ENCODE data around the gene RGS6.

The RGS6 gene

DNA sequence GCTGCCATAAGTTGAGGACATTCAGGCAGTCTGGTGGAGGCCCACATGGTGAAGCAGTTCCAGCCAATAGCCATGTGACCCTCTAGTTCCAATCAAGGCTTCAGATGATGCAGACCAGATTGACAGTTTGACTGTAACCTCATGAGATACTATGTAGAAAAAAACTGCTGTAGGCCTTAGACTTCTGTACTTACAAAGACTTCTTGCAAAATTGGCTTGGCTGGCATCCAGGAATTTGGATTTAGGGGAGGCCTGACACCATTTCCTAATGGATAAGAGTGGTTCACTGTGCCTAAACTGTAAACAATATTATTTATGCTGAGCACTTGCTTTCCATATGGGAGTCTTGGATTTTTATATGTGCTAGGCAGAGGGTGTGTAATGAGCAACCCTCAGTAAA, 76.4 kb downstream of the RGS6 start:
- no peak overlapping the region for H3K4me3 ChIP-seq (ENCODE audit: control insufficient read depth in 1 of 7, extremely low read depth in 1 of 7, insufficient read depth in 4 of 7, low read depth in 2 of 7, low read length in 6 of 7)
- H3K36me3 ChIP-seq (ENCODE audit: control insufficient read depth in 4 of 4, insufficient read depth in 4 of 4, low read length in 3 of 4), result no peaks in the 10 kb centered on the region
- H3K27me3 ChIP-seq (replicated peaks in 2 of 5; ENCODE audit: control insufficient read depth in 4 of 5, insufficient read depth in 5 of 5, low read length in 4 of 5), result no peaks in the 10 kb centered on the region
- CTCF ChIA-PET, result interaction anchor here (1.6 kb wide), 1 partner anchor 15 kb away, joined by 3 read pairs; no protein-coding TSS in a partner anchor
- no peak for DNase-seq
- POLR2A ChIA-PET, result no interaction called here
- H3K27ac ChIP-seq (ENCODE audit: insufficient read depth in 1 of 2, low read depth in 1 of 2, low read length in 2 of 2, poor library complexity in 1 of 2, severe bottlenecking in 2 of 2), result no peak overlapping the region
- no peaks in the 10 kb centered on the region for H3K9me3 ChIP-seq (ENCODE audit: control extremely low read depth in 1 of 5, control insufficient read depth in 4 of 5, insufficient read depth in 2 of 5, low read depth in 1 of 5, low read length in 4 of 5)
- H3K4me1 ChIP-seq (ENCODE audit: control extremely low read depth in 1 of 4, control insufficient read depth in 4 of 4, insufficient read depth in 4 of 4, low read length in 3 of 4), result no peaks in the 10 kb centered on the region

DNA sequence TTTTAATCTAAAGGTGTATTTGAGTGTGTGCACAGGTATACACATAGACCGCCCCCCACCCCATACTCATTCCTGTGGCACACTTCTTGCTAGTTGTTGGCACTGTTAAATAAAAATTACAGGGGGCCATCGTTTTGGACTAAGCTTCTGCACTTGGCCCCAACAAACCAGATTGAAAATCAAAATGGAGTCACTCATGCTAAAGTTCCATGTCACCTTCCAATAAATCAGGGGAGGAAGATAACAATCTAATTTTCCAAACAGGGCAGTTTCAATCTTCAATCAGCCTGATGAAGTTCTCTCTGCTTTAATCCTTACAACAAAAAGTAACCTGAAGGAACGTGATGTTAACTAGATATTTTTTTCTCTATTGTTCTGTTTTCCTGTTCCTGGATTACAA, 78.2 kb downstream of the RGS6 start:
- H3K9me3 ChIP-seq (ENCODE audit: control extremely low read depth in 1 of 5, control insufficient read depth in 4 of 5, insufficient read depth in 2 of 5, low read depth in 1 of 5, low read length in 4 of 5), result peaks cover 0 to 6% (median 0%) of the 10 kb centered on the region in 5 experiments
- ChIA-PET CTCF (interaction anchor here (1.6 kb wide), 1 partner anchor 13 kb away, joined by 3 read pairs; no protein-coding TSS in a partner anchor), POLR2A (no interaction called here)
- H3K36me3 ChIP-seq (ENCODE audit: control insufficient read depth in 4 of 4, insufficient read depth in 4 of 4, low read length in 3 of 4), result no peaks in the 10 kb centered on the region
- H3K4me3 ChIP-seq (ENCODE audit: control insufficient read depth in 1 of 7, extremely low read depth in 1 of 7, insufficient read depth in 4 of 7, low read depth in 2 of 7, low read length in 6 of 7), result no peak overlapping the region
- no peak for DNase-seq
- WGBS (ENCODE audit: insufficient coverage), result no CpG with 5 or more reads among the region's 3 CpGs
- H3K4me1 ChIP-seq (ENCODE audit: control extremely low read depth in 1 of 4, control insufficient read depth in 4 of 4, insufficient read depth in 4 of 4, low read length in 3 of 4), result no peaks in the 10 kb centered on the region
- no peak overlapping the region for H3K27ac ChIP-seq (ENCODE audit: insufficient read depth in 1 of 2, low read depth in 1 of 2, low read length in 2 of 2, poor library complexity in 1 of 2, severe bottlenecking in 2 of 2)
- H3K27me3 ChIP-seq (replicated peaks in 2 of 5; ENCODE audit: control insufficient read depth in 4 of 5, insufficient read depth in 5 of 5, low read length in 4 of 5), result no peaks in the 10 kb centered on the region

DNA sequence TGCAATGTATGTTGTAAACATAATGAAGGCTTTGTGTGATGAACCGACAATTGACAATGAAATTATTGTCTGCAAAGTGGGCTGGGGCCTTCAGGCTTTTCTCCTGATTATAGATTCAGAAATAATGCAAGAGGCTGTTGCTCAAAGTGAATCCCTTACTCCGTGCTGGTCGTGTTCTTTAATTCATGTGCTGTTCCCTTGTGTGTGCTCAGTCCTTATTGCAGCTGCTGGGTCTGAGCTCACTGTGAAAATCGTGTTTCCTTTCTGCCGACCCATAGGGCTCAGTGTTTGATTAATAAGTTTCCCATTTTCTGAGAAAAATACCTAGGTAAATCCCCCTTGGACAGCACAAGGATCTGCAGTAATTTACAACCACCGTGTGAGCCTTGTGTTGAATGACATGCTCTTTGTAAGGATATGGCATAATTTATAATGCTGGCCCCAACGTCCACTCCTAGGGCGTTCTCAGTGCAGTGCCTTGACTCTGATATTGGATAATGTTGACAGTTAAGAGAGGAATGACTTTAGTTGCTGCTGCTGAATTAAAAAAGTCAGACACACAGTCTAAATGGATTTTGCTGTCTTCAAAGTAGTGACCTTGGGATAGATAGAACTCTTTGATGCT, 81.6 kb downstream of the RGS6 start:
- no peak overlapping the region for H3K27ac ChIP-seq (ENCODE audit: insufficient read depth in 1 of 2, low read depth in 1 of 2, low read length in 2 of 2, poor library complexity in 1 of 2, severe bottlenecking in 2 of 2)
- POLR2A ChIA-PET, result no interaction called here
- H3K4me1 ChIP-seq (ENCODE audit: control extremely low read depth in 1 of 4, control insufficient read depth in 4 of 4, insufficient read depth in 4 of 4, low read length in 3 of 4), result no peaks in the 10 kb centered on the region
- WGBS (ENCODE audit: insufficient coverage), result 58% methylated on average over 8 of the region's 8 CpGs
- no peak for DNase-seq
- CTCF ChIA-PET, result no interaction called here
- H3K27me3 ChIP-seq (replicated peaks in 2 of 5; ENCODE audit: control insufficient read depth in 4 of 5, insufficient read depth in 5 of 5, low read length in 4 of 5), result no peaks in the 10 kb centered on the region
- H3K36me3 ChIP-seq (ENCODE audit: control insufficient read depth in 4 of 4, insufficient read depth in 4 of 4, low read length in 3 of 4), result no peaks in the 10 kb centered on the region
- H3K9me3 ChIP-seq (ENCODE audit: control extremely low read depth in 1 of 5, control insufficient read depth in 4 of 5, insufficient read depth in 2 of 5, low read depth in 1 of 5, low read length in 4 of 5), result peaks cover 0 to 6% (median 0%) of the 10 kb centered on the region in 5 experiments
- no peak overlapping the region for H3K4me3 ChIP-seq (ENCODE audit: control insufficient read depth in 1 of 7, extremely low read depth in 1 of 7, insufficient read depth in 4 of 7, low read depth in 2 of 7, low read length in 6 of 7)

DNA sequence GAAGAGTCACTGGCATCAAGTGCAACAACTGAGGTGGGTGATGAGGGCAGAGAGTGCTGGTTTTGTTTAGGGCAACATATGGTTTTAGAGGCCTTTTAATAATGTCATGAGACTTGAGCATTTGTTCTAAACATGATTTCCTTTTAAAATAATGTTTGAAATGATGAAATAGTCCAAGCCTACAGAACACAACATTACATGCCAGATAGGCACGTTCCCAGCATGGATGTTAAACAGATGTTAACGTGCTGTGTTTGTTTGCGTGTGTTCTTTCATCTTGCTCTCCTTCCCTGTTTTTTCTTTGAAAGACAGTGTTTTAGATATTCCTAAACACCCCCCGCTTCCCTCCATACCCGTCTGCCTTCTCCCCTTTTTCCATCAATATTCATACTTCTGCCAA, 82.3 kb downstream of the RGS6 start:
- DNase-seq, result no peak
- WGBS (ENCODE audit: insufficient coverage), result 100% methylated on average over 5 of the region's 5 CpGs
- ChIA-PET CTCF (no interaction called here), POLR2A (no interaction called here)
- no peaks in the 10 kb centered on the region for H3K4me1 ChIP-seq (ENCODE audit: control extremely low read depth in 1 of 4, control insufficient read depth in 4 of 4, insufficient read depth in 4 of 4, low read length in 3 of 4)
- no peaks in the 10 kb centered on the region for H3K27me3 ChIP-seq (replicated peaks in 2 of 5; ENCODE audit: control insufficient read depth in 4 of 5, insufficient read depth in 5 of 5, low read length in 4 of 5)
- no peak overlapping the region for H3K27ac ChIP-seq (ENCODE audit: insufficient read depth in 1 of 2, low read depth in 1 of 2, low read length in 2 of 2, poor library complexity in 1 of 2, severe bottlenecking in 2 of 2)
- H3K4me3 ChIP-seq (ENCODE audit: control insufficient read depth in 1 of 7, extremely low read depth in 1 of 7, insufficient read depth in 4 of 7, low read depth in 2 of 7, low read length in 6 of 7), result no peak overlapping the region
- H3K9me3 ChIP-seq (ENCODE audit: control extremely low read depth in 1 of 5, control insufficient read depth in 4 of 5, insufficient read depth in 2 of 5, low read depth in 1 of 5, low read length in 4 of 5), result peaks cover 0 to 6% (median 0%) of the 10 kb centered on the region in 5 experiments
- H3K36me3 ChIP-seq (ENCODE audit: control insufficient read depth in 4 of 4, insufficient read depth in 4 of 4, low read length in 3 of 4), result no peaks in the 10 kb centered on the region

DNA sequence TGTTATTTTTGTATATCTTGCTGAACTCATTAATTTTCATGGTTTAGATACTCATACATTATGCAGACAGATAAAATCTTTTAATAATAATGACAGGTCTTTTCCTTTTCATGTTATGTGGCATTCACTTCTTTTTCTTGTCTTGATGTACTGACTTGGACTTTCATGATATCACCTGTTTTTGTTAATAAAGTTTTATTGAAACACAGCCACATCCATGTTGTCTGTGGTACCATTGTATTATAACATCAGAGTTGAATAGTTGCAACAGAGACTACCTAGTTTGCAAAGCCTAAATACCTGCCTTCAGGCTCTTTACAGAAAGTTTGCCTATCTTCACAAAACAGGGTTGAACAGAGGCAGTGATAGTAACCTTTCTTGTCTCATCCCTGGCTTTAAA, 85.1 kb downstream of the RGS6 start:
- DNase-seq, result no peak
- Histone ChIP-seq H3K27me3 (replicated peaks in 2 of 5; ENCODE audit: control insufficient read depth in 4 of 5, insufficient read depth in 5 of 5, low read length in 4 of 5) (peaks cover 0 to 3% (median 0%) of the 10 kb centered on the region in 5 experiments), H3K4me3 (ENCODE audit: control insufficient read depth in 1 of 7, extremely low read depth in 1 of 7, insufficient read depth in 4 of 7, low read depth in 2 of 7, low read length in 6 of 7) (no peak overlapping the region), H3K27ac (ENCODE audit: insufficient read depth in 1 of 2, low read depth in 1 of 2, low read length in 2 of 2, poor library complexity in 1 of 2, severe bottlenecking in 2 of 2) (no peak overlapping the region), H3K36me3 (ENCODE audit: control insufficient read depth in 4 of 4, insufficient read depth in 4 of 4, low read length in 3 of 4) (no peaks in the 10 kb centered on the region), H3K4me1 (ENCODE audit: control extremely low read depth in 1 of 4, control insufficient read depth in 4 of 4, insufficient read depth in 4 of 4, low read length in 3 of 4) (no peaks in the 10 kb centered on the region), H3K9me3 (ENCODE audit: control extremely low read depth in 1 of 5, control insufficient read depth in 4 of 5, insufficient read depth in 2 of 5, low read depth in 1 of 5, low read length in 4 of 5) (peaks cover 0 to 6% (median 0%) of the 10 kb centered on the region in 5 experiments)
- POLR2A ChIA-PET, result no interaction called here
- CTCF ChIA-PET, result no interaction called here

DNA sequence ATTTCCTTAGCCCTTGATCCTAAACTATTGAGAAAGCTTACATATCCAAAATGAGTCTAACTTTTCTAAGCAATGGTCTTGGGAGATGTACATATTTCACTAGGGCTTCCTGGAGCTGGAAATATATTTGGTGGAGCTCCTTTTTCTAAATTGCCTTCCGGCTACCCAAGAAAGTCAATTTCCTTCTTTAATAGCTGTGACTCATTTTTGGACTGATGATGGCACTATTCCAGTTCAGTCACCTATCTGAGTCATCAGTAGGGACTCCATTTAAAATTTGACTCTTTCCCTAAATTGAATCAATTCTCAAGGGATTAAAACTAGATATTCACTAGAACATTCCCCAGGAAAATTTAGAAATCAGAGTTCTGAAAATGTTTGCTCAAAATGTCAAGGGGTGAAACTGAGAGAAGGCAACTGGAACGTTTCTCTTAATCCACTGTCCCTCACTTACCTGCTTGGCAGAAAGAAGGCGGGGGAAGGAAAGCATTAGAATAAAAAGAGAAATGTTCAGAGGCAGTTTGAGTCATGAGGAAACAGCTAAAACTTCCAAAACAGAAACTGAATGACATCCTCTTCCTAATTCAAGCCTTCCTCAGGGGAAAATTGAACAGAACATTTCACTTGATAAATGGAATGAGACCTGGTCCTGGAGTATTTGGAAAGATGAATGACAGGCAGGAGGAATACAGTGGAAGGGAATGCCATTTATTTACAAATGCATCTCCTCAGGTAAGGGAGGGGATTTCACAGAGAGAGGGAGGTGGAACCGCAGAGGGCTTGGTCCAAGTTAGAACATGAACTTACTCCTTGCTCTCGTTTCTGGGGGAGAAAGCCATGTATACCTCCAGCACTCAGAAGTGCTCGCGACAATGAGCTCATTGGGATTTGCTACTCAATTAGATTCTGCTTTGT, 91.2 kb downstream of the RGS6 start:
- H3K27me3 ChIP-seq (replicated peaks in 2 of 5; ENCODE audit: control insufficient read depth in 4 of 5, insufficient read depth in 5 of 5, low read length in 4 of 5), result peaks cover 0 to 3% (median 0%) of the 10 kb centered on the region in 5 experiments
- no peak overlapping the region for H3K4me3 ChIP-seq (ENCODE audit: control insufficient read depth in 1 of 7, extremely low read depth in 1 of 7, insufficient read depth in 4 of 7, low read depth in 2 of 7, low read length in 6 of 7)
- ChIA-PET CTCF (interaction anchor here (0.6 to 9.0 kb wide), 17 partner anchors 9 to 416 kb away, joined by 3 to 75 read pairs (median 4); partner anchors contain the start of gene RGS6), POLR2A (no interaction called here)
- DNase-seq, result peak; percentile 10 to 46 (median 43)
- H3K4me1 ChIP-seq (ENCODE audit: control extremely low read depth in 1 of 4, control insufficient read depth in 4 of 4, insufficient read depth in 4 of 4, low read length in 3 of 4), result no peaks in the 10 kb centered on the region
- H3K36me3 ChIP-seq (ENCODE audit: control insufficient read depth in 4 of 4, insufficient read depth in 4 of 4, low read length in 3 of 4), result no peaks in the 10 kb centered on the region
- WGBS (ENCODE audit: insufficient coverage), result 57% methylated on average over 5 of the region's 7 CpGs
- H3K9me3 ChIP-seq (ENCODE audit: control extremely low read depth in 1 of 5, control insufficient read depth in 4 of 5, insufficient read depth in 2 of 5, low read depth in 1 of 5, low read length in 4 of 5), result no peaks in the 10 kb centered on the region
- H3K27ac ChIP-seq (ENCODE audit: insufficient read depth in 1 of 2, low read depth in 1 of 2, low read length in 2 of 2, poor library complexity in 1 of 2, severe bottlenecking in 2 of 2), result no peak overlapping the region

DNA sequence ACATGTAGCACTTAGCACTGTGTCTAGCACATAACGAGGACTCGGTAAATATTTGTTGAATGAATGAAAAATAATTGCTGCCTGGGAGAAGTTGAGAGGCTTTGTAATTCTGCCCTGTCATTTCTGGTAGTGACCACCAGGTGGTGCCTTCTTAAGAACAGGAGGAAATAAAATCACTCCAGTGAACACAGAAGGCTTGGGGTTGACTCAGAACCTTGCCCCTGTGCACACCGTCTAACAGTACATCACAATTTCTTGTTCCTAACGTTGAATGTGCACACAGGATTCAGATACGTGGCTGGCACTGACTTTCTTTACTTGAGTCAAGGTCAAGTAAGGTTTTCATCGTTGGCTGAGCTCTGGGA, 91.8 kb downstream of the RGS6 start:
- Histone ChIP-seq H3K4me1 (ENCODE audit: control extremely low read depth in 1 of 4, control insufficient read depth in 4 of 4, insufficient read depth in 4 of 4, low read length in 3 of 4) (no peaks in the 10 kb centered on the region), H3K9me3 (ENCODE audit: control extremely low read depth in 1 of 5, control insufficient read depth in 4 of 5, insufficient read depth in 2 of 5, low read depth in 1 of 5, low read length in 4 of 5) (no peaks in the 10 kb centered on the region), H3K27me3 (replicated peaks in 2 of 5; ENCODE audit: control insufficient read depth in 4 of 5, insufficient read depth in 5 of 5, low read length in 4 of 5) (peaks cover 0 to 3% (median 0%) of the 10 kb centered on the region in 5 experiments), H3K4me3 (ENCODE audit: control insufficient read depth in 1 of 7, extremely low read depth in 1 of 7, insufficient read depth in 4 of 7, low read depth in 2 of 7, low read length in 6 of 7) (no peak overlapping the region), H3K36me3 (ENCODE audit: control insufficient read depth in 4 of 4, insufficient read depth in 4 of 4, low read length in 3 of 4) (no peaks in the 10 kb centered on the region), H3K27ac (ENCODE audit: insufficient read depth in 1 of 2, low read depth in 1 of 2, low read length in 2 of 2, poor library complexity in 1 of 2, severe bottlenecking in 2 of 2) (no peak overlapping the region)
- ChIA-PET POLR2A (interaction anchor here (0.5 kb wide), 1 partner anchor 22 kb away, joined by 3 read pairs; no protein-coding TSS in a partner anchor), CTCF (interaction anchor here (0.6 to 9.0 kb wide), 16 partner anchors 9 to 416 kb away, joined by 3 to 75 read pairs (median 4); partner anchors contain the start of gene RGS6)
- peak; percentile 52 to 84 (median 70) for DNase-seq
- WGBS (ENCODE audit: insufficient coverage), result 50% methylated on average over 4 of the region's 6 CpGs
